ENCODE data around the gene STAB2.
"Not testable (repeated sequence)": the region's sequence is repeated elsewhere in the genome, so short reads cannot be mapped to it uniquely, and the experiment has no call there.

STAB2 gene

DNA sequence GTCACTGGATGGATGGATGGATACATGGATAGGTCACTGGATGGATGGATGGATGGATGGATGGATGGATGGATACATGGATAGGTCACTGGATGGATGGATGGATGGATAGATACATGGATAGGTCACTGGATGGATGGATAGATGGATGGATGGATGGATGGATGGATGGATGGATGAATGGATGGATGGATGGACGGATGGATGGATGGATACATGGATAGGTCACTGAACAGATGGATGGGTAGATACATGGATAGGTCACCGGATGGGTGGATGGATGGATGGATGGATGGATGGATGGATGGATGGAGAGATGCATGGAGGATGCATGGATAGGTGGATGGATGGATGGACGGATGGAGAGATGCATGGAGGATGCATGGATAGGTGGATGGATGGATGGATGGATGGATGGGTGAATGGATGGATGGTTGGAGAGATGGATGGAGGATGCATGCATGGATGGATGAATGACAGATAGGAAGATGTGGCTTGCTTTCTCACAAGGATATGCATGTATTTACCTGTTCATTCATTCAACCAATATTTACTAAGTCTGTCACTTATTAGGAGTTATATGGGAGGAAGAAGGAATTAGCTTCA is 66.6 kb downstream of the STAB2 start:
- not testable (repeated sequence) for DNase-seq (ENCODE audit: low read depth in 2 of 2)

DNA sequence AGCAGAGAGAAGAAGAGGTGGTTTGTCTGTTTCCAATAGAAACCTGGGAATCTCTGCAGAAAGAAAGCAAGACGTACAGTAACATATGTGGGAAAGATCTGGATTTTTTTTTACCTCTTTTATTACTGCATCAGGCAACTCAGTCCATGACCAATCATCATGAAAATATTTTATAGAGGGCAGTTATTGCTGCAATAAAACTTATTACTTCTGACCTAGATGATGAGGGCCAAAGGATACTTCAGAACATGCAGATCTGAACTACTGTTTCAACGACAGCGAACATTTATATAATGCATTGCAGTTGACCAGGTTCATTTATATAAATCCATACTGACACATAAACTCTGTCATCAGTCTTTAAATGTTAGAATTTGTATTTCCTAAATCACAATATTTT is 67.7 kb downstream of the STAB2 start:
- DNase-seq (ENCODE audit: low read depth in 2 of 2), result no peak

DNA sequence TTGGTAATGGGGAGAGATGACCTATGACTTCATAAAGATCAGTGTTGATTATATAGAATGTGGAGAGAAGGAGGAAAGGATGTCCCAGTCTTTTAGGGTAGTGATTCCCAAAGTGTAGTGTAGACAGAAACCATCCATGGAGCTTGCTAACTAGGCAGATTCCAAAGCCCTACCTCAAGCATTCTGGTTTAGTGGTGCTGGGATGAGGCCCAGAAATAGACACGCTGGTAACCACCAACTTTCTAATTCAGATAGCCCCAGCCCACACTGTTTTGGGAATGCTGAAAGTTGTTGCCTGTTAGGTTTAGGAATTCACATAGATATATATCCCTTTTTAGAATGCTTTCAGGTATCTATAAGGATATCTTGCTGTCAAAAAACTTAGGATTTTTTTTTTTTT is 69.2 kb downstream of the STAB2 start:
- DNase-seq (ENCODE audit: low read depth in 2 of 2), result no peak

DNA sequence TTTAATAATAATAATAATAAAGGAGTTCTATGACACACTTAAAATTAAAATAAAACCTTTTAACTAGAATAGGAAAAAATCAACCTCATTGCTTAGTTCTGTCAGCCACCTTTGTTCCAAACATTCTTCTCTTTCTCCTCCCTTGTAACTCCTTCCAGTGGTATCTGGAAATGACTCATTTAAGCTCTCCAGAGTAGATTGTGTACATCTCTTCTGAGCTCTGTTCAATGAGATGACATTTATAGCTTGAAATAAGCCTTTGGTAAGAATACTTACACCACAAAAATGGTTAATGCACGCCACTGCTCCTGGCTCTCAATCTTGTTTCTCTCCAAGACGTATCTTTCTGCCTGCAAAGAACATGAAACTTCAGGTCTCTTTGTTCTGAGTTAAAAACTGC is 70.3 kb downstream of the STAB2 start:
- no peak for DNase-seq (ENCODE audit: low read depth in 2 of 2)

DNA sequence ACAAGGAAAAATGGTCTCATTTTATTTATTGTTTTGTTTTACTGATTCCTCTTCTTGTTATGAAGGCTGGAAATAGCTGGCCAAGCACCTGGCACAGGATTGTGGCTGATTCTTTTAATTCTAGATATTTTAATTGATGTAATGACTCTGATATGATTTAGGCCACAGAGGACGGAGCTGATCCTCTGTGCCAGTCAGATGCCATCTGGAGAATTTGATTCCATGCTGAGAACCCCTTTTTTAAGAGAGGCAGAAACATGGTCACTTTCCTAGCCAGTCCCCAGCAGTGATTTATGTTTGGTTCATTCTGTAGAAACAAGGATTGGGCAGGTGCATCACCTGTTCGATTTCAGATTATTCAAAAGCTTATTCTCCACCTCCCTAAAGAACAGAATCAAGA is 77.6 kb downstream of the STAB2 start:
- DNase-seq (ENCODE audit: low read depth in 2 of 2), result no peak

DNA sequence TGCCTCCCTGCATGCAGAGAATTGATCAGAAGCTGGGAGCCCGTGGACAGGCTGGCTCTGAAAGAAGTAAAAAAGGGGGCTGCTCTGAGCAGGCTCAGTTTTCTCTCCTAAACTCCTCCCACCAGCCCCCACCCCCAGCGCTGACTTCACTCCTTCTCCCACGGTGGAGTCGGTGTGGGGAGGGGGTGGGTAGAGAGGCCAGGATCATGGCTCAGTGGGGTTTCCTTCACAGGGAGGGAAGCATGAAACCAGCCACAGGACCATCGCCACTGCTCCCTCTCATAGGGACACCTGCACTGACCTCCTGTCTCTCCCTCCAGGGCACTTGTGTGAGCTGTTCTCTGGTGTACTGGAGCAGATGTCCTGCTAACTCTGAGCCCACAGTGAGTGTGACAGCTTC is 78.9 kb downstream of the STAB2 start:
- no peak for DNase-seq (ENCODE audit: low read depth in 2 of 2)

DNA sequence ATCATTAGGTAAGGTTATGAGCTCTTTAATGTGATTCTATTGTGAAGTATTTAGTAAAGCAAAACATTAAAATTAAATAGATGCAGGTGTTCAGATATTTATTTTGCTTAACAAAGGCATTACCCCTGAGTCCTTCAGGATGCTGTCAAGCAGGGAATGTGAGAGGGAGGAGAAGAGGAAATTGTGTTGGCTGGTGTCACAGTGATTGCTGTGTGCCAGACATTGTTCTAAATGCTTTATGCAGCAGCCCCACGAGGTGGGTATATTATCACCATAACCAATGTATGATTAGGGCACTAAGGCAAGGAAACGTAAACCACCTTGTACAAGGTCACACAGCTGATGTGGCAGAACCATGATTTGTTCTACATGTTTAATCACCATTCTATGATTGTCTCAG is 80.1 kb downstream of the STAB2 start:
- DNase-seq (ENCODE audit: low read depth in 2 of 2), result no peak

DNA sequence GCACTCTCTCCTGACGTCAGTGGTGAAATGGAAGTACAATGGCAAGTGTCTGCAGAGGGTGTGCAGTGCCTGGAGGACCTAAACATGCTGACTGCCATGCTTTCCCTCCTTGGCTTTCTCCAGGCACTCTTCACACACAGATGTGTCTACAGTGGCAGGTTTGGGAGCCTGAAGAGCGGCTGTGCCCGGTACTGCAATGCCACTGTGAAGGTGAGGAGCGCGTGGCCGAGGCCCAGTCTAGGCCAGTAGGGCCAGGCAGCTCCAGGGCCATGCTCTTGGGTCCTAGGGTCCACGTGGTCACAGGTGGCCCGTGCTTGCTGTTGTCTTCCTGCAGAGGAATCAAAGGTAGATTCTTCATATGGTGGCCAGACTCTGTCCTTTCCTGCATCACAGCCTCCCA is 81.4 kb downstream of the STAB2 start:
- DNase-seq (ENCODE audit: low read depth in 2 of 2), result no peak

DNA sequence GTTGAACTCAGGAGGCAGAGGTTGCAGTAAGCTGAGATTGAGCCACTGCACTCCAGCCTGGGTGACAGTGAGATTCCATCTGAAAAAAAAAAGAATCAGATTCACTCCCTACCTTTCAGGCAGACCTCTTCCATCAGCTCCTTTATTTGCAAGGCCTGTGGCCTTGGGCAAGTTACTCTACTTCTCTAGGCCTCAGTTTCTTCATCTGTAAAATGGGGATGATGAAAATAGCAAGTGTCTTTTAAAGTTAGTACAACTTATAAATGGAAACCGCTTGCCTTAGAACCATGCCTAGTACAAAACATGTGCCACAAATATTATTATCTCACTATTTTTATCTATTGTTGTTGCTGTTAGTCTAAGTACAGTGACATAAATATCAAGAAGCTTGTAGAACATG is 84.3 kb downstream of the STAB2 start:
- no peak for DNase-seq (ENCODE audit: low read depth in 2 of 2)

DNA sequence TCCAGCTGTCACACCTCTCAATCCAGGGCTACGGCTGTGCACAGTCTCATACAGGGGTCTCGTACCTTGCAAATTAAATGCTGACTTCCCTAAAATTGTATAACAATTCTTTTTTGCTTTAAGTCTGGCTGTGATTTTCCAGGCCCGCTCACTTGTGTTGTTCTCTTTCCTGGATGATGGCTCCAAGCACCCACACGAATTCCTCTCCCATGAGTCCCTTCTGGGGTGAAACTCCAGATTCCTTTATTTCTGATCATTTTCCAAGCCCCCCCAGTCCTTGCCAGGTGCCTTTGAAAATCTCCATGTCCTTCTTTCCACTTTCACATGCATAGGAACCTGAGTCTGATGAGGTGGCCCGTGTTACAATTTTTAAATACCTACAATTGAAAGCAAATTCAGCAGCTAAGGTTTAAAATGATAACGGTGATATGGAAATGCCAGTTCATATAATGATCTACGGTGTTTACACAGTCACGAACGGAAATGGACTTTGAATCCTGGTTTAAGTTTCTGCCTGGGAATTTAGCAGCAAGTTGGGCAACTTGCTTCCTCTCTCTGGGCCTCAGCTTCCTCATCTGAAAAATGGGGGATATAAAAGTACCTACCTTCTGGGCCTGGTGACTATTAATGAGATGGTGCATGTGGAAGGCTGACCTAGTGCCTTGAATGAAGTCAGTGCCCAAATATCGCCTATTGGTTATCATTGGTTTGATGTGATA is 85.5 kb downstream of the STAB2 start:
- no peak for DNase-seq (ENCODE audit: low read depth in 2 of 2)

DNA sequence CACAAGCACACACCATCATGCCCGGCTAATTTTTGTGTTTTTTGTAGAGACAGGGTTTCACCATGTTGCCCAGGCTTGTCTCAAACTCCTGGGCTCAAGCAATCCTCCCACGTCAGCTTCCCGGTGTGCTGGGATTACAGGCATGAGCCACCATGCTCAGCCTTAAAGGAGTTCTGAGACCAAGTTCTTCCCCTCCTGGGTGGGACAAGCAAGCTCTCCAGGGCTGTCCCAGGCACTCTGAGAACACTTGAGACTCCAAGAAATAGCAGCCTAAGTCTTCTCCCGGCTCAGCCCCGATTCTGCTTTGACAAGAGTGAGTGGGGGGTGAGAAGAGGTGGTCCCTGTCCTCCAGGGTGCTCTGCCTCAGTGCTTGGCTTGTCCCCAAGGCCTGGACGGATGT is 86.4 kb downstream of the STAB2 start:
- no peak for DNase-seq (ENCODE audit: low read depth in 2 of 2)

DNA sequence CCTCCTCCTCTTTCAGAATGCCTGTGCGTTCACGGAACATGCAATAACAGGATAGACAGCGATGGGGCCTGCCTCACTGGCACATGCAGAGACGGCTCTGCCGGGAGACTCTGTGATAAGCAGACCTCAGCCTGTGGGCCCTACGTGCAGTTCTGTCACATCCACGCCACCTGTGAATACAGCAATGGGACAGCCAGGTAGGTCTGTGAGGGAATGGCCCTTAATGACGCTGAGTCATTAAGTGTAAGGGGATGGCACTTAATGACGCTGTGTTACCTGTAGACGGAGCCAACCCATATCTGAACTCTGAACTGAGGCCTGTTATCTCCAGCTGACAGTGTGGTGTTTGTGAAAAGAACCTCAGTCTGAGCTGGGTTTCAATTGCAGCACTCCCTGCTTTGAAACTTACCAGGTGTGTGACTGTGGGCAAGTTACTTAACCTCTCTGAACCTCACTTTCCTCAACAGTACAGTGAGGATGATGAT is 86.9 kb downstream of the STAB2 start:
- no peak for DNase-seq (ENCODE audit: low read depth in 2 of 2)

DNA sequence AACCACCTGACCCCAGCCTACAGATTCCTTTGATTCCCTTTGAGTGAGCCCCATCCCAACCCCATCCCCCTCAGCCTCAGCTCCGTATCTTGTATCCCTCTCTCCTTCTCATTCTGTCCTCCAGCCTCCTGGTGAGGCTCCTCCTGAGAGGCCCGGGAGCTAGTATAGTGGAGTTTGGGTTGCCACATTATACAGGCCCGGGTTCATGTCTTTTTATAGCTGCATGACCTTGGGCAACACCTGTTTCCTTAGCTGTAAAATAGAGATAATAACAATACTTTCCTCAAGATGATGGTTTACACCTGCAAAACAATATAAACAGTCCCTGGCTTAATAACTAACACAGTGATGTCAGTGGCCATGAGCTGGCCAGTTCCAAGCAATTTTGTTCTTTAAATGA is 89.8 kb downstream of the STAB2 start:
- DNase-seq (ENCODE audit: low read depth in 2 of 2), result no peak

DNA sequence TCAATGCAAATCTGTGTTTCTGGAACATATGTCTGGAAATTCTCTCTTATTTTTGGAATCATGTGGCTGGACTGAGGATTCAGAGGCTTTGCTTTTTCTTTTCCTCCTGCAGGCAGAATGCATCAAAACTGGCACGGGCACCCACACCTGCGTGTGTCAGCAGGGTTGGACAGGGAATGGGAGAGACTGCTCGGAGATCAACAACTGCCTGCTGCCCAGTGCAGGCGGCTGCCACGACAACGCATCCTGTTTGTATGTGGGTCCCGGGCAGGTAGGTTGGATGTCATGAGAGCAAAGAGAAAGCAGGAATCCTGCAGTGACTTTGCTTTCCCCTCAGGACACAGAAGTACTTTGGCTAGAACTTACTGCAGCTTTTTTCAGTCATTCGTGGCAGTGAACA is 90.3 kb downstream of the STAB2 start:
- DNase-seq (ENCODE audit: low read depth in 2 of 2), result no peak

DNA sequence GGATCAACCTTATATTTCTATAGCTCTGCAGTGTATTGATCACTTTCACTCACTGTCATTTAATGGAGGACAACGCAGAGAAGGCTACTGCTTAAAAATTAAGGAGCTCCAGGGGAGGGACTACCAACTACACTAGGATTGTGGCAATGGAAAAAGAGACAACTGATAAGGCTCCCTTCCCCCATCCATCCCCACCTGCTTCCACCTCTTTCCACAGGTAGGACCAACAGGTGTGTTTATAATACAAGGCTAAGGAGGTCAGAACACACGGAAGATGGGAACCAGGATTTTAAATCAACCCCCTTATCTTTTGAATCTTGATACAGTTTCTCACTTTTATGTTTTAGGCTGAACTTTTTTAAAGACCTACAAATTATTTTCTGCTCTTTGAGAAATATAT is 90.8 kb downstream of the STAB2 start:
- no peak for DNase-seq (ENCODE audit: low read depth in 2 of 2)

DNA sequence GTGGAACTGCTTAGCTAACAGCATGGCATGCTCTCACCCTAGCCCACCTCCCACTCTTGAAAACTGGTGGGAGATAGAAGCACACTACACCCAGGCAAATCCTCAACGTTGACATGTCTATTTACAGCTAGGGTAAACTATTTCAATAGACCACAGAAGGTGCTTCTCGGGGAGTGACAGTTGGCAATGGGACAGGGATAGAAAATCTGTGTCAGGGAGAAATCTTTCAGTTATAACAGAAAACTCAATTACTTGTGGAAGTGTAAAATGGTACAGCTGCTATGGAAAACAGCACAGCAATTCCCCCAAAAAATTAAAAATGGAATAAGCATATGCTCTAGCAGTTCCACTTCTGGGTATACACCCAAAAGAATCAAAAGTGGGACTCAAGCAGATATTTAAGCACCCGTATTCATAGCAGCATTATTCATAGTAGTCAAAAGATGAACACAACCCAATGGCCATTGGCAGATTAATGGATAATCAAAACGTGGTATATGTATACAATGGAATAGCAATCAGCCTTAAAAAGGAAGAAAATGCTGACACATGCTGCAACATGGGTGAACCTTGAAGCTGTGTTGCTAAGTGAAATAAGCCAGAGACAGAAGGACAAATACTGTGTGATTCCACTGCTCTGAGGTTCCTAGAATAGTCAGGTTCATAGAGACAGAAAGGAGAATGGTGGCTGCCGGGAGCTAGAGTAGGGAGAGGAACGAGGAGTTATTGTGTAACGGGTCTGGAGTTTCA is 92.5 kb downstream of the STAB2 start:
- DNase-seq (ENCODE audit: low read depth in 2 of 2), result no peak

DNA sequence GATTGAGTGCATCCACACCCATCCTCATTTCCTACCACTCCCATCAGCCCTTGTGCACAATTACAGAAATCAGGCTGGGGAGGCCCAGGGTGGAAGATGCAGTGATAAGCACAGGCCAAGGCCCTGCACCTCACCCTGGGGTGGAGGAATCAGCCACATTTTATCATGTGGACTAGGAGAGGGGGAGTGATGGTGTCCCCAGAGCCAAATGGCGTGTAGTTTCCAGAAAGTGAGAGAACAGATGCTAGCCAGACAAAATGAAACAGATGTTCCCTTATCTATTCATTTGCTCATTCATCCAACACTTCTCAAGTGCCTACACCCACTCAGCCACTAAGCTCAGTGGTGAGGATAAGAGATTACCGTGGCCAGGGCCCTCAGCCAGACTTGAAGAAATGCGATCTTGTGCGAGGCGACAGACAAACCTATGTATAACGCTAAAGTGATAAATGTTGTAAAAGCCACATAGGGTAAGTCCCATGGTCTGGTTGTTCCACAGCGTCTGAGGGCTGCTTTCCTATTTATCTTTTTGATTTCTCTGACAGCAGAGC is 93.6 kb downstream of the STAB2 start:
- no peak for DNase-seq (ENCODE audit: low read depth in 2 of 2)

DNA sequence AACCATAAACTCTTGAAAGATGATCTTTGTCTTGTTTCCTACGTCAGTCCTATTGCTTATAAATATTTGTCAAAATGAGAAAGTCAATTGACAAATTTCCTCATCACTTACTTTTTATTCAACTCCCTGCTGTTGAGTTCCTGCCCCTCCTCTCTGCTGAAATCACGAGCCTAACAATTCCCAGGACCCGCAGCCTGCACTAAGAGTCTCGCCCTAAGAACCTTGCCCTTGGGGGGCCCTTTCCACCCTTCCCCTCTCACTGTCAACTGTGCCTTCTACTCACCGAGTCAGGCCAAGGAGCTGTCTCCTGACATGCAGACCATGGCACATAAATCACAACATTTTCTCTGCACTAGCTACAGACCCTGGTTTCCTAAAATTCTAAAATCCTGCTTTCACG is 99.0 kb downstream of the STAB2 start:
- DNase-seq (ENCODE audit: low read depth in 2 of 2), result no peak

DNA sequence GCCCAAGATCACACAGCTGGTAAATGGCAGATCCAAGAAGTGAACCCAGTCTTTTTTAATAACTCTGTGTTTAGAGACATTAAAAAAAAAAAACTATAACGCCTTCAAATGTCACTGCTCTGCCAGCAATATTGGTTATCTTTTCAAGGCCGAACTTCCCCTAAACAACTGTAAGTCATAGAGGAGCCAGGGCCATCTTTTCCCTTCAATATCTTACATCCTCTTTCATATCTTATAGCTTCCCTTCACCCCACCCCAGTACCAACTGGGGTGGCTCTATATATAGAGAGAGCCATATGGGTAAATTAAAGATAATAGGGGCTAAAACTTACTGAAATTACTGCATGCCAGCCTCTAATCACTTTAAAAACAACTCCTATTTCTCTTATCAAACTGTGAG is 100.2 kb downstream of the STAB2 start:
- DNase-seq (ENCODE audit: low read depth in 2 of 2), result no peak

DNA sequence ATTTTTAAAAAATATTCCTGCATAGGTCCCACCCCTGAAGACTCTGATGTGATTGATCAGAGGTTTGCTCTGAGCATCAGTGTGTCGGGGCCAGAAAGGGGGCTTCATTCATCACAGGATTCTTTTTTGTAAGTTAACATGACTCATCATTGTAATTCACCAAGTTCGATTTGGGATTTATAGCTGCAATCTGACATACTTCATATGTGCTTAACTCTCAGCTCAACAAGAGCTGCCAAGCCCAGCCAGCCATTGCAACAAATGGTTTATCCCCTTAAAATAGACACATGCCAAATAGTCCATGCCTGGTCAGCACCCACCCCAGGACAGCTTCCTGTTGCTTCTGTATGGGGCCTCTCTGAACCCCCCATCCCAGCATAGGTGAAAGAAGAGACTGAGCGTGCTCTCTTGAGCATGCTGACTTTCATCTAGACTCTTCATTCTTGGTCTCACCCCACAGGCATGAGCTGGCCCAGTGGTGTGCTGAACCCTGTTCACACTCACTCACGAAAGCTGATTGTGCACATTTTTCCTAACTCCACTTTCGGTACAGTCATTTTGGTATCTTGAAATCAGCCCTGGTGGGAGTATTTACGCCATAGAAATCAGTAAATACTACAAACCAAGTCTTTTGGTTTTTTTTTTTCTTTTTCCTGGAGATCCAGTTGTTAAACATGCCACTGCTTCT is 101.4 kb downstream of the STAB2 start:
- no peak for DNase-seq (ENCODE audit: low read depth in 2 of 2)

DNA sequence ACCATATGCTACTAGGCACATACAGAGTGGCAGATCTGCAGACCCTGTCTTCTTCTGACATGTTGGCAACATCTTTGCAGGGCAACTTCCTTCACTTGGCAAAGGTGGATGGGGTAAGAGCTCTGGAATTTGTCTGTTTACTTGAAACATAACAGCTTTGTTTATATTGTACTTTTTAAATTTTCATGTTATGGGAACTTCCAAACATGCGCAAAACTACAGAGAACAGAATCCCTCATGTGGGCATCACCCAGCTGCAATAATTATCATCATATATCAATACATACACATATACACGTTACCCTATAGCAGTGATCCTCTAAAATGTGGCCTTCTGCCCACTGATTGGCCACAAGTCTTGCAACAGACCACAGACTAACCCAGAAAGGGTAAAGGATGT is 103.4 kb downstream of the STAB2 start:
- no peak for DNase-seq (ENCODE audit: low read depth in 2 of 2)

DNA sequence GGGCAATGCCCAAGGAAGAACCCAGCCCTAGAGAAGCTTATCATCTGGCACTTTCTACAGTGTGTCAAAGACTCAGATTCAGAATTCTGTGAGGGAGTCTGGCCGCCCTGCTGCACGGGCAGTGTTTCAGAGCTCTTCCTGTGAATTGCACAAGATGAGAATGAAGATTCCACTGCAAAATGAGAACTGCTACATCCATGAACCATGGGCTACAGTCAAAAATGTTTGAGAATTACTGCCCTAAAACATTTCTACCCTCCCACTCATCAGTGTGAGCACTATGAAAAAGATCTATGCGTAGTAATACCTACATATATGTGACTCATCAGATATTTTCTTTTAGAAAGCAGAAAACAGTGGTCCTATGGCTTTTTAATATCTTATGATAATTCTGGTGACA is 104.0 kb downstream of the STAB2 start:
- DNase-seq (ENCODE audit: low read depth in 2 of 2), result no peak
